SJSA1 (cell line): Measurements from ENCODE around the gene SCNN1A. TPM values are rescaled to one million over a fixed set of nuclear protein-coding genes. Genes with fewer than 3 reads are reported as not detected.
A peak's percentile ranks its signal among the peaks of the same experiment; 100 is the strongest.
"Not testable (repeated sequence)": the region's sequence is repeated elsewhere in the genome, so short reads cannot be mapped to it uniquely, and the experiment has no call there.

Experiments used
- DNase-seq, 2 experiments: peaks; one replicate each; pipeline ENCODE4 v3.0.0-alpha.2; 2015 to 2020; ENCODE audit warnings: low spot score in 2 of 2, low read depth in 1 of 2
- H3K27ac ChIP-seq: fragments of 250-450 bp; sonication (Bioruptor Pico); 2 replicates; pipeline ENCODE4 v1.5.1; 2020; ENCODE audit warnings: mild to moderate bottlenecking, moderate library complexity
- H3K27me3 ChIP-seq: fragments of 250-450 bp; sonication (Bioruptor Pico); replicated peaks from 2 replicates; pipeline ENCODE4 v1.5.1; 2020; ENCODE audit warnings: mild to moderate bottlenecking, moderate library complexity
- H3K36me3 ChIP-seq: fragments of 250-450 bp; sonication (Bioruptor Pico); 2 replicates; pipeline ENCODE4 v1.5.1; 2020; ENCODE audit warnings: mild to moderate bottlenecking
- H3K4me1 ChIP-seq: fragments of 250-450 bp; sonication (Bioruptor Pico); replicated peaks from 2 replicates; pipeline ENCODE4 v1.6.1; 2021; ENCODE audit warnings: mild to moderate bottlenecking
- H3K4me3 ChIP-seq: fragments of 250-450 bp; sonication (Bioruptor Pico); 2 replicates; pipeline ENCODE4 v1.5.1; 2020; ENCODE audit warnings: mild to moderate bottlenecking
- H3K9me3 ChIP-seq: fragments of 250-450 bp; sonication (Bioruptor Pico); replicated peaks from 2 replicates; pipeline ENCODE4 v1.5.1; 2020; ENCODE audit warnings: mild to moderate bottlenecking
- total RNA-seq: library from RNA; depleted of rRNA; stranded (reverse); fragments of >200 nt; shearing (Covaris generic); gene quantifications from 2 replicates; pipeline ENCODE4 v1.2.3, GENCODE V29; 2014

SCNN1A gene
- total RNA-seq, 1 experiment from 2014 or later = 0.18 TPM

DNA sequence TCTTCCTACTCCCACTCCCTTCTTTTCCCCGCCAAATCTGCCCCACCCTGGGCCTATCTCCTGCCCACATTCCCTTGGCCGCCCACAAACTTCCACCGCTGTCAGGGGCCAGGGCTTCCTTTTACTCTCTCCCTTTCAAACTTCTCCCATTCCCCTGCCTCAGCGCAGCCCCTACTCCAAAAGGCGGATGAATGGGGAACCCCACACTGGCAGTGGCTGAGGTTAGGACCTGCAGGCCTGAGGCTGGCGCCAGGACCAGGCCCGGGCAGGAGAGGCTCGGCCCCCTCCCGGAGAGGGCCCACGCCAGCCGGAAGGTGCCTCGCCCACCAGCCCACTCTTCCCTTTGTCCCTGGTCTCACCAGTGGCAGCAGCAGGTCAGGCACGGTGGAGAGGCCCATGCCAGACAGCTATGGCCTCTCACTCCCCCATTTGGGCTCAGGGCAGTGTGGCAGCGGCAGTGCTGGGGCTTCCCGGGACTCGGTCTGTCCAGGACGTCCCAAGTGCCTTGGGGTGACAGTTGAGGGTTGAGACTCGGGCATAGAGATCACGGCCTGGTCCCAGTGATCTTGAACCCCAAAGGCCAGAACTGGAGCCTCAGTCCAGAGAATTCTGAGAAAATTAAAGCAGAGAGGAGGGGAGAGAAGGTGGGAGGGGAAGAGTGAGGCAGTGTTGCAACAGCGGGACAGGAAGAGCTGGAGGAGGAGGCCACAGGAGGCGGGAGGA is 33.8 kb downstream of the SCNN1A start, which contains the start of gene TNFRSF1A:
Gene TNFRSF1A (minus strand): TSS at position 660 of the 723 bp plus-strand sequence. CDS start 262 bp downstream, at position 398.
- H3K9me3 ChIP-seq = no peaks in the 10 kb centered on the region
- H3K4me3 ChIP-seq = peak within 1 kb of the TSS; percentile 74
- peaks cover 47% of the 10 kb centered on the region for H3K36me3 ChIP-seq
- peak within 1 kb of the TSS; percentile 84 for H3K27ac ChIP-seq
- peaks cover 54% of the 10 kb centered on the region for H3K4me1 ChIP-seq
- DNase-seq = peak; percentile 71 to 74
- H3K27me3 ChIP-seq = no peaks in the 10 kb centered on the region

DNA sequence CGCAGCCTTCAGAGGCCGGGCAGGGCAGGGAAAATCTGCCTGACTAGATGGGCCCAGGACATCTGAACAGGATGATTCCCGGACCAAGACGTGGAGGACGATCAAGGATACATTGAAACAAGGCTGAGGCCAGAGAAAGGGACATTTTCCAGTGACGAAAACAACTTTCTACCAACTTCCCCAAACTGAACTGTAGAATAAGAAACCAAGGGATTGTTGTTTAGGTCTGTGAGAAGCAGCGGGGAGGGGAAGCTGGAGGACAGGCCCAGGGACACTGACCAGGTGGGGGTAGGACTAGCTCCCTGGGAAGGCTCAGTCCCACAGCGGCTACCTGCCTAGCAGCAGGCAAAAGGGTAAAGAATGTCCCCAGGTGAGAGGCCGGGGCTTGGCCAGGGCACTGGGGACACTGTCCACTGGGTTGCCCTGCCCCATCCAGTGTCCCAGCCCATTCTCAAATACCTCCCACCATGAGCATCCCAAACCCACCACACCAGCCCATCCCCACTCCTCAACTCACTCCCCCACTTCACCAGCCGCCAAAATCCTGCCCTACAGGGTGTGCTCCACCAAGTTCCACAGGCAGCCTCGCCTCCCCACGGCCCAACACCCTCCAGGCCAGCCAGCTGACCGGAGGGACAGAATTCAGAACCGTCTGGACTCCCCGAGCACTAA is 34.5 kb downstream of the SCNN1A start:
- Histone ChIP-seq H3K27me3 (no peaks in the 10 kb centered on the region), H3K36me3 (peaks cover 47% of the 10 kb centered on the region), H3K4me1 (peaks cover 59% of the 10 kb centered on the region), H3K27ac (peak overlapping the region; percentile 84), H3K9me3 (no peaks in the 10 kb centered on the region), H3K4me3 (peak overlapping the region; percentile 74)
- DNase-seq = no peak

DNA sequence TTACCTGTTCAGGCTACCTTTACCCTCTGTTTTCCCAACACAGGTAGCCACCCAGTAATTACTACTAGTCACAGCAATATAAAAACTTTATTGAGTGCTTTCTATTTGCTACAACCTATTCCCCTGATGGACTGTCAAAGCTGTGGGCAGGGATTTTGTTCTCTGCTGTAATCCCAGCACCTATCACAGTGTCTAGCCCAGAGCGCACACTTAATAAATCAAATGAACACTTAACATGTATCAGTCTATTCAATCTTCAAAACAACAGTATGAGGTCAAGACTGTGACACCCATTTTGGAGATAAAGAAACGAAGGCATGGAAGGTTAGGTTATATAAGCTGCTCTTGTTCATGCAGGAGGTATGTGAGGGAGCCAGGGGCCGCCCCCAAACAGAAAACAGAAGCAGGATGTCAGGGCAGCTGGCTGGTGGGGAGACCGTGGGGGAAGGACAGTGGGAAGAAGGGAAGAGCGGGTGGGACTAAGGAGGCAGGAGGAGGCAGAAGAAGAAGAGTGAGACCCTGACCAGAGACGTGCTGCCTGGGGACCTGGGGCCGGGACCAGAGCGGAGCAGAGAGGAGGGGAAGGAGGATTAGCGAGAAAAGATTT is 35.2 kb downstream of the SCNN1A start:
- no peaks in the 10 kb centered on the region for H3K27me3 ChIP-seq
- H3K36me3 ChIP-seq = peaks cover 49% of the 10 kb centered on the region
- H3K4me1 ChIP-seq = peaks cover 59% of the 10 kb centered on the region
- peak in 1 of 2 experiments; percentile 49 for DNase-seq
- no peaks in the 10 kb centered on the region for H3K9me3 ChIP-seq
- H3K27ac ChIP-seq = peak overlapping the region; percentile 84
- peak overlapping the region; percentile 74 for H3K4me3 ChIP-seq

DNA sequence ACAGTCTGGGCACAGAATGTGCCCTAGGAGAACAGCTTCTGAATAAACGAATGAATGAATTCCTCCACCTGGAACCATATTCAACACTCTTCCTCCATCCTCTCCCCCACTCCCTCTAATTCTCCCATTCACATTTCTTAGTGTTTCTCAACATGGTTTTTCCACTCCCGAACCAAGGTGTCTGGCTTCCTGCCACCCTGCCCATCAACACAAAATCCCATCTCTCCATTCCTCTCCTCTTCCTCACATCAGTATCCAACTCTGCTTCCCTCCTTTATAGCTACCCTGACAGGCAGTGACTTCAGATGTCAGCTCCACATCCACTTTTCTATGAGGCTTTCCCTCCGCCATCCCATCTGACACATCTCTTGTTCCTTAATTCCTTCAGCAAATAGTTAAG is 36.4 kb downstream of the SCNN1A start:
- no peak overlapping the region for H3K4me3 ChIP-seq
- H3K4me1 ChIP-seq = peaks cover 71% of the 10 kb centered on the region
- H3K9me3 ChIP-seq = no peaks in the 10 kb centered on the region
- H3K36me3 ChIP-seq = peaks cover 61% of the 10 kb centered on the region
- no peaks in the 10 kb centered on the region for H3K27me3 ChIP-seq
- DNase-seq = no peak
- no peak overlapping the region for H3K27ac ChIP-seq

DNA sequence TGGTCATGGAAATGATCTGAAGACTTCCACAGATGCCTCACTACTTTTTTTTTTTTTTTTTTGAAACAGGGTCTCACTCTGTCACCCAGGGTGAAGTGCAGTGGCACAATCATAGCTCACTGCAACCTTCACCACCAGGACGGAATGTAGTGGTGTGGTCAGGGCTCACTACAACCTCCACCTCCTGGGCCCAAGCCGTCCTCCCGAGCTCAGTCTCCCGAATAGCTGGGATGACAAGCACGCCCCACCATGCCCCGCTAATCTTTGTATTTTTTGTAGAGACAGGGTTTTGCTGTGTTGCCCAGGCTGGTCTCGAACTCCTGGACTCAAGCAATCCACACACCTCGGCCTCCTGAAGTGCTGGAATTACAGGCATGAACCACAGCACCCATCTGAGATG is 36.8 kb downstream of the SCNN1A start:
- H3K4me1 ChIP-seq = peaks cover 75% of the 10 kb centered on the region
- H3K27ac ChIP-seq, H3K27me3 ChIP-seq, DNase-seq, H3K4me3 ChIP-seq, H3K9me3 ChIP-seq: not testable (repeated sequence)
- H3K36me3 ChIP-seq = peaks cover 65% of the 10 kb centered on the region

DNA sequence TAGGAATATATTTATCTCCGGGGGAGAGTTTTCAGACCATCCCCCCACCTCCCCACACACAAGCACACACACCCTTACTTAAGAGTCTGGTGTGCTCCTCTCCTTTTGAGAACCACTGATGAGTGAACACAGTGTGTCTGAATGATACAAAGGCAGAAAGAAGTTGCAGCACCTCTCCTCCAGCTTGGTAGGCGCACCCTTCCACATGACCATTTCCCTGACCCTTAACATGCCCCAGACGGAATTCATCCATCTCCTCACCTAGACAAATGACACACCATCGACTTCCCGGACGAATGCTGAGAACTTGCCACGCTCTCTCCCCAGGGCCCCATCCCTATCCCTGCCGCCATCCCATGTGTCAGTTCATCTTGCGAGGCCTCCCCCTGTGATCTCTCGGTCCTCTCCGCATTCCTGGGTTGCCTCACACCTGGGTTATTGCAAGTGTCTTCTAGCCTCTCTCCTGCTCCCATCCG is 37.4 kb downstream of the SCNN1A start:
- Histone ChIP-seq H3K27me3 (no peaks in the 10 kb centered on the region), H3K4me3 (no peak overlapping the region), H3K9me3 (no peaks in the 10 kb centered on the region), H3K4me1 (peaks cover 80% of the 10 kb centered on the region), H3K36me3 (peaks cover 71% of the 10 kb centered on the region), H3K27ac (no peak overlapping the region)
- DNase-seq = no peak

DNA sequence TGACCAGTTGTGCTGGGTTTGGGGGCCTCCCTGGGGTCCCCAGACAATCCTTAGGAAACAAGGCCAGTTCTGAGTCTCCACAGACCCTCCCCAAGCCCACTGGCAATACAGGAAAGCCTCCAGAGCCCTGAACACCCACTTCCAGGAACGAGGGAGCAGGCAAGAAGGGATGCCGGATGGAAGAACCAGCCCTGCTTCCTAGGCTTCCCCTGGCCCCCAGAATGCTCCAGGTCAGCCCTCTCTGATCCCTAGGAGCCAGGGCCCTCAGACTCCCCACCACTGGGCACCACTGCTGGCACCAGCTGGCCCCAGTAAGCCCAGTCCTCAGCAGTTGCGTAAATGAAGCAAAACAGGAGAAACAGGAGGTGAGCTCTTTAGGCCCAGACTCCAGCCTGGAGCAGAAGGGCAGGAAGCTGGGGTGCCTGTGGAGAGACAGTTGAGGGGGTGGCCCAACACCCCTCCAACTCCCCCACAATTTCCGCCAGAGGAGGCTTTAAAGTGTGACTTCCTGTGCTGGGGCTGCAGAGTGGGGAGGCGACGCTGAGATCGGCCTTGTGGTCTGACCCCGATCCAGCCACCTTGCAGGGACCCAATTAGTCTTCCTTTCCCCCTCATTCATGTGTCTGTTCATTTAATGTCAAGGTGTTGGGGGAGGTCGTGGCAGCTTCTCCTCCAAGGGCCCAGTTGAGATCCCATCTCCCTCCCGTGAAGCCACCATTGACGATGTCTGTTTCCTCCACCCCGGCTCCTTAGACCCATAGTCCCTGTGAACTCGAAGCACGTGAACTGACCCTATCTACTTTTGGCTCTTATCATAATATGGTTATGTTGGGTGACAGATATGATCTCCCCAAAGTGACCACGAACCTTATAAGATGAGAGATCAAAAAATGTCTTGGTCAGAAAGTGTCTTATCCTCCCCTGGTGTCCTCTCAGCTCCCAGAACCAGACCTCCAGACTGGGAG is 38.2 kb downstream of the SCNN1A start:
- no peak for DNase-seq
- H3K27ac ChIP-seq = peak overlapping the region; percentile 93
- H3K9me3 ChIP-seq = no peaks in the 10 kb centered on the region
- peaks cover 79% of the 10 kb centered on the region for H3K36me3 ChIP-seq
- no peaks in the 10 kb centered on the region for H3K27me3 ChIP-seq
- H3K4me3 ChIP-seq = peak overlapping the region; percentile 19
- peaks cover 83% of the 10 kb centered on the region for H3K4me1 ChIP-seq

DNA sequence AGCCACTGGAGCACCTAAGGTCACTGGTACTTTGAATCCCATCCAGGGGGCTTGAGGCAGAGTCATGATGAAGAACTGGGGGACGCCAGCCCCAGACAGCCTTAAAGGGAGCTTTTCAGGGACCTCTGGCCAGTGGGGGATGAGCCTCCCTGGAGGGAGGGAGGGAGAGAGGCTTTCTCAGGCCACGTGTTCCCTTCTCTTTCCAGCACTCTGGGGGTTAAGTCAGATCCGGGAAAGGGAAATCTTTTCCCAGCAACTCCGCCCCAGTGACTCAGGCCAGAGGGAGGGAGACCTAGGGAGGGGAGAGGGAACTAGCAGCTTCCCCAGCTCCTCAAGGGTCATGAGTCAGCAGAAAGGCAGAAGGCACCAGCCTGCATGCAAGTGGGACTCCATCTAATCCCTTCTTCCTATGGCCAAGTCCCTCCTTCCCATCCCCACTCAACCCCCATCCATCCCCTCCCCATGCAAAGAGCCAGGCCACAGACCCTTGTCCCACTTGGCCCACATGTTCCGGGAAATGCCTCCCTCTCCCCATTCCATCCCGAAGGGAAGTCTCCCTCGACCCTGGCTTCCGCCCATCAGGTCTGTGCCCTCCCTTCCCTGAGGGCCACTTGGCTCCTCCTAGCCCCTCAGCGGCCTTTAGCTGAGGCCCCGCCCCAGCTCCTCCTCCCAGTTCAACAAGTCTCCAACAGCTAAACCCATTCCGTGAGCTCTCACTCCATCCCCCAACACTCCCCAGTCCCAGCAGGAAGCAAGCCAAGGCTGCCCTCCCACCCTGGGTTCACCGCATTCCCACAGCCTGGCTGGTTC is 39.1 kb downstream of the SCNN1A start:
- Histone ChIP-seq H3K36me3 (peaks cover 81% of the 10 kb centered on the region), H3K27ac (peak overlapping the region; percentile 93), H3K9me3 (no peaks in the 10 kb centered on the region), H3K4me3 (peak overlapping the region; percentile 19), H3K27me3 (no peaks in the 10 kb centered on the region), H3K4me1 (peaks cover 84% of the 10 kb centered on the region)
- DNase-seq = peak; percentile 98 to 99

DNA sequence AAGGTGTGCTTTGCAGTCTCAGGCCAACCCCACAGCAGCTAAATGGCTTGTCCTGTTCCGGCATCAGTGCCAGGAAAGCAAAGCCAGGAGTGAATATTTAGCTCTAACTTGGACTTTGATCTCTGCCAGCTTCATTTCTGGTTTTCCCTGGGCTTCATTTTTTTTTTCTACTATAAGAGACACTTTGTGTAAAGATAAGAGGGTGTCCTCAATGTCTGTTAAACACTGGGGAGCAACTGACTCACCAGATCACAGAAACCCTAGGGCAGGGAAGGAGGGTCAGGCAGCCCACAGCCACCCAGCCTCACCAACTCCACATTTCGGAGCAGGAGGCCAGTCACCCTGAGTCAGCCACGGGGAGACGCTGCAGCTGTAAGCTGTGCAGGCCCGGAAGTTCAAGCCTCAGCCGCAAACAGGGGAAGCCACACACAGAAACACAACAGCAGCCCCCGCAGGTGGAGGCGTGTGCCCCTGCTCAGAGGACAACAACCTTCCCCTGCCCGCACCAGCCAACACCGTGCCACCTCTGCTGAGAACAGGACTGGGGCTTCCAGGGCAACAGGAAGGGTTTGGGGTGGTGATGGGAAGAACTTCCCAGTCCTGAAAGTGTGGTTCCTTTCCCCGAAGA is 39.8 kb downstream of the SCNN1A start:
- Histone ChIP-seq H3K36me3 (peaks cover 81% of the 10 kb centered on the region), H3K4me1 (peaks cover 84% of the 10 kb centered on the region)

DNA sequence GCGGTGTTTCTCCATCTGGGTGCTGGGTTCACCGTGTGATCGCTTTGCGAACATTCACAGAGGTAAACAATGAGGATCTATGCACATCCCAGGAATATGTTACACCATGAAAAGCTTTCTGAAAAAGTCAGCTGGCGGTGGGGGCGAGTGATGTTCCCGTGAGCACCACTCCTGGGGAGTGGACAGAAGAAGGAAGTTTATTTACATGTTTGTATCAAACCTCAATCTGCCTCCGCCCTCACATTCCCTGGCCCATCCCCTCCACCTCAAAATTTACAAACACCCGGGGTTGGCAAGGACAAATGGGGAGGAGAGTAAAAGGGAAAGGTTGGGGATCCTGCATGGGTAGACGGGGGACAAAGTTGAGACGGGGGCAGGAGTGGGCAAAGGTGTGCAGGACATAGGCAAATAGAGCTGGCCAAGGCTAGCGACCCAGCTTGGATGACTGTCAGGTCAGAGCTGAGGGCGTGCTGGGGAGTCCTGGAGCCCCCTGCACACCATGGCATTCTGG is 40.4 kb downstream of the SCNN1A start:
- peak overlapping the region; percentile 93 for H3K27ac ChIP-seq
- no peak for DNase-seq
- peaks cover 81% of the 10 kb centered on the region for H3K36me3 ChIP-seq
- no peak overlapping the region for H3K4me3 ChIP-seq
- H3K4me1 ChIP-seq = peaks cover 79% of the 10 kb centered on the region
- H3K27me3 ChIP-seq = no peaks in the 10 kb centered on the region
- no peaks in the 10 kb centered on the region for H3K9me3 ChIP-seq

More for the DNA sequence above, 39.8 kb downstream of the SCNN1A start:
- Histone ChIP-seq H3K27me3 (no peaks in the 10 kb centered on the region), H3K9me3 (no peaks in the 10 kb centered on the region), H3K4me3 (peak overlapping the region; percentile 6; the same call in 1 of the 2 replicates), H3K27ac (peak overlapping the region; percentile 93)
- DNase-seq = peak in 1 of 2 experiments; percentile 85

DNA sequence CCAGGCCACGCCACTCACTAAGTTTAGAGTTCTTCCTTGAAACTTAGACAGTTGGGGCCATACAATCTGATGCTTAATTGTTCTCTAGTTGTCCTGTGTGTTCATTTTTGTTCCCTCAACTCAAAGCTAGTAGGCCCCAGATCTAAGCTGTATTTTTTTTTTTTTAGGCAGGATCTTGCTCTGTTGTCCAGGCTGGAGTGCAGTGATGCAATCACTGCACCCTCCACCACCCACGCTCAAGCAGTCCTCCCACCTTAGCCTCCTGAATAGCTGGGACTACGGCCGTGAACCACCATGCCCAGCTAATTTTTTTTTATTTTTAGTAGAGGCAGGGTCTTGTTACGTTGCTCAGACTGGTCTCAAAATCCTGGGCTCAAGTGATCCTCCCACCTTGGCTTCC is 41.0 kb downstream of the SCNN1A start:
- peaks cover 81% of the 10 kb centered on the region for H3K36me3 ChIP-seq
- H3K9me3 ChIP-seq = no peaks in the 10 kb centered on the region
- H3K4me3 ChIP-seq = no peak overlapping the region
- peak overlapping the region; percentile 93 for H3K27ac ChIP-seq
- H3K4me1 ChIP-seq = peaks cover 72% of the 10 kb centered on the region
- no peak for DNase-seq
- H3K27me3 ChIP-seq = no peaks in the 10 kb centered on the region

DNA sequence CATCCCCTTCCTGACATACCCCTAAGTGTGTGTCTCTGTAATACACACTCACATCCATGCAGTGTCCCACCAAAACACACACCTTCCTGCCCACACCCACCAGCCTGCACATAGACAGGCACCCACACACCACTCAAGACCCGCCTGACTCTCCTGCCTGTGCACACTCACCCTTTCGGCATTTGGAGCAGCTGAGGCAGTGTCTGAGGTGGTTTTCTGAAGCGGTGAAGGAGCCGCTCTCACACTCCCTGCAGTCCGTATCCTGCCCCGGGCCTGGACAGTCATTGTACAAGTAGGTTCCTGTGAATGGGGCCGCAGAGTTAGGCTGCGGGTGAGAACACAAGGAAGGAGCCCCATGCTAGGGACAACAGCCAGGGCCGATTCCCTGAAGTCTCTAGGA is 41.8 kb downstream of the SCNN1A start:
- H3K4me1 ChIP-seq = peaks cover 64% of the 10 kb centered on the region
- no peaks in the 10 kb centered on the region for H3K27me3 ChIP-seq
- H3K4me3 ChIP-seq = no peak overlapping the region
- H3K36me3 ChIP-seq = peaks cover 81% of the 10 kb centered on the region
- H3K9me3 ChIP-seq = no peaks in the 10 kb centered on the region
- peak overlapping the region; percentile 44 for H3K27ac ChIP-seq
- peak; percentile 45 to 75 for DNase-seq
